Measurements from ENCODE around the gene LDHAL6B.

- TF ChIP-seq, protein P1, sequence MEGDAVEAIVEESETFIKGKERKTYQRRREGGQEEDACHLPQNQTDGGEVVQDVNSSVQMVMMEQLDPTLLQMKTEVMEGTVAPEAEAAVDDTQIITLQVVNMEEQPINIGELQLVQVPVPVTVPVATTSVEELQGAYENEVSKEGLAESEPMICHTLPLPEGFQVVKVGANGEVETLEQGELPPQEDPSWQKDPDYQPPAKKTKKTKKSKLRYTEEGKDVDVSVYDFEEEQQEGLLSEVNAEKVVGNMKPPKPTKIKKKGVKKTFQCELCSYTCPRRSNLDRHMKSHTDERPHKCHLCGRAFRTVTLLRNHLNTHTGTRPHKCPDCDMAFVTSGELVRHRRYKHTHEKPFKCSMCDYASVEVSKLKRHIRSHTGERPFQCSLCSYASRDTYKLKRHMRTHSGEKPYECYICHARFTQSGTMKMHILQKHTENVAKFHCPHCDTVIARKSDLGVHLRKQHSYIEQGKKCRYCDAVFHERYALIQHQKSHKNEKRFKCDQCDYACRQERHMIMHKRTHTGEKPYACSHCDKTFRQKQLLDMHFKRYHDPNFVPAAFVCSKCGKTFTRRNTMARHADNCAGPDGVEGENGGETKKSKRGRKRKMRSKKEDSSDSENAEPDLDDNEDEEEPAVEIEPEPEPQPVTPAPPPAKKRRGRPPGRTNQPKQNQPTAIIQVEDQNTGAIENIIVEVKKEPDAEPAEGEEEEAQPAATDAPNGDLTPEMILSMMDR (optimal IDR thresholded peaks at IDR 0.05 in 1 of 3, IDR thresholded peaks at IDR 0.05 in 1 of 3, conservative IDR thresholded peaks at IDR 0.05 in 1 of 3; ENCODE audit: extremely low read depth in 1 of 3, insufficient read depth in 2 of 3, low read length in 3 of 3): no peak
- TF ChIP-seq EZH2 (IDR thresholded peaks at IDR 0.05; ENCODE audit: low read length): no peak
Measured at GRCh38 chr15:59191855-59192237, 14.8 kb upstream of the LDHAL6B start.

Measured in keratinocyte (primary cell).